Measurements from ENCODE around the gene MYO1B. TPM values are rescaled to one million over a fixed set of nuclear protein-coding genes. Genes with fewer than 3 reads are reported as not detected.

Gene MYO1B
- total and polyA plus RNA-seq, 7 experiments from 2014 or later, result 0.43 to 14.9 (median 0.54) TPM

- Mint-ChIP-seq H3K4me3 (no peak overlapping the region), H3K27me3 (peaks cover 0 to 8% (median 6%) of the 10 kb centered on the region in 5 donors), H3K9me3 (no peaks in the 10 kb centered on the region), H3K36me3 (peaks cover 0 to 5% (median 0%) of the 10 kb centered on the region in 5 donors), H3K4me1 (no peaks in the 10 kb centered on the region), H3K27ac (no peak overlapping the region)
- H3K27ac ChIP-seq (ENCODE audit: low read depth, low read length), result no peak overlapping the region
- ATAC-seq (no peak), DNase-seq (no peak)
- ChIA-PET POLR2A (no interaction called here), CTCF (no interaction called here)
- no peaks in the 10 kb centered on the region for H3K9me3 ChIP-seq (ENCODE audit: control insufficient read depth in 2 of 3, low read length in 3 of 3)
- H3K27me3 ChIP-seq (ENCODE audit: control insufficient read depth in 2 of 2, insufficient read depth in 2 of 2, low read length in 2 of 2), result no peaks in the 10 kb centered on the region
- no peaks in the 10 kb centered on the region for H3K4me1 ChIP-seq (ENCODE audit: control insufficient read depth in 2 of 2, insufficient read depth in 2 of 2, low read length in 2 of 2)
- H3K4me3 ChIP-seq (ENCODE audit: low read length), result no peak overlapping the region
- H3K36me3 ChIP-seq (ENCODE audit: control insufficient read depth in 2 of 3, insufficient read depth in 3 of 3, low read length in 3 of 3), result no peaks in the 10 kb centered on the region
- intact Hi-C loops (cut with micrococcal nuclease), result no loop called here
Measured at GRCh38 chr2:191343796-191344338, 98.7 kb downstream of the MYO1B start.

GRCh38 chr2:191345788-191346187 lies 100.6 kb downstream of the MYO1B start:
- peaks cover 0 to 10% (median 7%) of the 10 kb centered on the region in 5 donors for H3K27me3 Mint-ChIP-seq
- Histone ChIP-seq H3K27me3 (ENCODE audit: control insufficient read depth in 2 of 2, insufficient read depth in 2 of 2, low read length in 2 of 2) (no peaks in the 10 kb centered on the region), H3K4me3 (ENCODE audit: low read length) (no peak overlapping the region), H3K27ac (ENCODE audit: low read depth, low read length) (no peak overlapping the region), H3K4me1 (ENCODE audit: control insufficient read depth in 2 of 2, insufficient read depth in 2 of 2, low read length in 2 of 2) (no peaks in the 10 kb centered on the region), H3K9me3 (ENCODE audit: control insufficient read depth in 2 of 3, low read length in 3 of 3) (no peaks in the 10 kb centered on the region), H3K36me3 (ENCODE audit: control insufficient read depth in 2 of 3, insufficient read depth in 3 of 3, low read length in 3 of 3) (no peaks in the 10 kb centered on the region)
- H3K9me3 Mint-ChIP-seq, result no peaks in the 10 kb centered on the region
- ATAC-seq, result no peak
- no peak for DNase-seq
- intact Hi-C loops (cut with micrococcal nuclease), result no loop called here
- H3K27ac Mint-ChIP-seq, result no peak overlapping the region
- POLR2A ChIA-PET, result interaction anchor here (0.6 kb wide), 1 partner anchor 319 kb away, joined by 3 read pairs; no protein-coding TSS in a partner anchor
- peaks cover 0 to 6% (median 0%) of the 10 kb centered on the region in 5 donors for H3K36me3 Mint-ChIP-seq
- H3K4me1 Mint-ChIP-seq, result no peaks in the 10 kb centered on the region
- H3K4me3 Mint-ChIP-seq, result no peak overlapping the region
- CTCF ChIA-PET, result interaction anchor here (0.7 kb wide), 1 partner anchor 9 kb away, joined by 4 read pairs; no protein-coding TSS in a partner anchor

GRCh38 chr2:191347154-191347553 lies 102.0 kb downstream of the MYO1B start:
- Mint-ChIP-seq H3K36me3 (peaks cover 0 to 5% (median 0%) of the 10 kb centered on the region in 5 donors), H3K9me3 (no peaks in the 10 kb centered on the region), H3K27me3 (peaks cover 0 to 10% (median 7%) of the 10 kb centered on the region in 5 donors), H3K27ac (no peak overlapping the region), H3K4me3 (no peak overlapping the region), H3K4me1 (no peaks in the 10 kb centered on the region)
- Histone ChIP-seq H3K36me3 (ENCODE audit: control insufficient read depth in 2 of 3, insufficient read depth in 3 of 3, low read length in 3 of 3) (no peaks in the 10 kb centered on the region), H3K4me3 (ENCODE audit: low read length) (no peak overlapping the region), H3K27ac (ENCODE audit: low read depth, low read length) (no peak overlapping the region), H3K27me3 (ENCODE audit: control insufficient read depth in 2 of 2, insufficient read depth in 2 of 2, low read length in 2 of 2) (no peaks in the 10 kb centered on the region), H3K4me1 (ENCODE audit: control insufficient read depth in 2 of 2, insufficient read depth in 2 of 2, low read length in 2 of 2) (no peaks in the 10 kb centered on the region), H3K9me3 (ENCODE audit: control insufficient read depth in 2 of 3, low read length in 3 of 3) (no peaks in the 10 kb centered on the region)
- ATAC-seq (no peak), DNase-seq (no peak)
- CTCF ChIA-PET, result no interaction called here
- POLR2A ChIA-PET, result no interaction called here
- intact Hi-C loops (cut with micrococcal nuclease), result no loop called here

GRCh38 chr2:191347881-191348280 lies 102.7 kb downstream of the MYO1B start:
- H3K4me1 ChIP-seq (ENCODE audit: control insufficient read depth in 2 of 2, insufficient read depth in 2 of 2, low read length in 2 of 2), result no peaks in the 10 kb centered on the region

GRCh38 chr2:191349990-191350389 lies 104.8 kb downstream of the MYO1B start:
- Histone ChIP-seq H3K27ac (ENCODE audit: low read depth, low read length) (no peak overlapping the region), H3K9me3 (ENCODE audit: control insufficient read depth in 2 of 3, low read length in 3 of 3) (no peaks in the 10 kb centered on the region), H3K27me3 (ENCODE audit: control insufficient read depth in 2 of 2, insufficient read depth in 2 of 2, low read length in 2 of 2) (no peaks in the 10 kb centered on the region), H3K36me3 (ENCODE audit: control insufficient read depth in 2 of 3, insufficient read depth in 3 of 3, low read length in 3 of 3) (no peaks in the 10 kb centered on the region), H3K4me3 (ENCODE audit: low read length) (no peak overlapping the region), H3K4me1 (ENCODE audit: control insufficient read depth in 2 of 2, insufficient read depth in 2 of 2, low read length in 2 of 2) (no peaks in the 10 kb centered on the region)
- no peak for ATAC-seq
- ChIA-PET POLR2A (no interaction called here), CTCF (no interaction called here)
- intact Hi-C loops (cut with micrococcal nuclease), result loop anchor here in 1 of 2 donors (10.0 kb wide), 1 partner anchor 295 kb away; no protein-coding TSS in a partner anchor
- Mint-ChIP-seq H3K27ac (no peak overlapping the region), H3K4me3 (no peak overlapping the region), H3K9me3 (peaks cover 0 to 2% (median 0%) of the 10 kb centered on the region in 11 donors), H3K27me3 (peaks cover 0 to 22% (median 13%) of the 10 kb centered on the region in 5 donors), H3K36me3 (peaks cover 0 to 5% (median 0%) of the 10 kb centered on the region in 5 donors), H3K4me1 (no peaks in the 10 kb centered on the region)
- DNase-seq, result no peak

More at GRCh38 chr2:191347881-191348280, 102.7 kb downstream of the MYO1B start:
- DNase-seq, result no peak
- peaks cover 0 to 14% (median 10%) of the 10 kb centered on the region in 5 donors for H3K27me3 Mint-ChIP-seq
- intact Hi-C loops (cut with micrococcal nuclease), result no loop called here
- H3K9me3 Mint-ChIP-seq, result no peaks in the 10 kb centered on the region
- no peaks in the 10 kb centered on the region for H3K9me3 ChIP-seq (ENCODE audit: control insufficient read depth in 2 of 3, low read length in 3 of 3)
- H3K4me1 Mint-ChIP-seq, result no peaks in the 10 kb centered on the region
- H3K36me3 ChIP-seq (ENCODE audit: control insufficient read depth in 2 of 3, insufficient read depth in 3 of 3, low read length in 3 of 3), result no peaks in the 10 kb centered on the region
- H3K36me3 Mint-ChIP-seq, result peaks cover 0 to 4% (median 0%) of the 10 kb centered on the region in 5 donors
- no peak overlapping the region for H3K27ac ChIP-seq (ENCODE audit: low read depth, low read length)
- H3K27ac Mint-ChIP-seq, result no peak overlapping the region
- H3K4me3 Mint-ChIP-seq, result no peak overlapping the region
- POLR2A ChIA-PET, result no interaction called here
- H3K27me3 ChIP-seq (ENCODE audit: control insufficient read depth in 2 of 2, insufficient read depth in 2 of 2, low read length in 2 of 2), result no peaks in the 10 kb centered on the region
- no peak overlapping the region for H3K4me3 ChIP-seq (ENCODE audit: low read length)
- ATAC-seq, result no peak
- CTCF ChIA-PET, result no interaction called here

- Mint-ChIP-seq H3K36me3 (peaks cover 0 to 7% (median 0%) of the 10 kb centered on the region in 5 donors), H3K4me1 (no peaks in the 10 kb centered on the region), H3K4me3 (no peak overlapping the region), H3K9me3 (peaks cover 0 to 5% (median 0%) of the 10 kb centered on the region in 11 donors), H3K27me3 (peaks cover 0 to 27% (median 13%) of the 10 kb centered on the region in 5 donors), H3K27ac (no peak overlapping the region)
- H3K27me3 ChIP-seq (ENCODE audit: control insufficient read depth in 2 of 2, insufficient read depth in 2 of 2, low read length in 2 of 2), result no peaks in the 10 kb centered on the region
- no peaks in the 10 kb centered on the region for H3K36me3 ChIP-seq (ENCODE audit: control insufficient read depth in 2 of 3, insufficient read depth in 3 of 3, low read length in 3 of 3)
- ChIA-PET CTCF (no interaction called here), POLR2A (no interaction called here)
- DNase-seq, result no peak
- H3K9me3 ChIP-seq (ENCODE audit: control insufficient read depth in 2 of 3, low read length in 3 of 3), result no peaks in the 10 kb centered on the region
- intact Hi-C loops (cut with micrococcal nuclease), result loop anchor here in 1 of 2 donors (10.0 kb wide), 1 partner anchor 296 kb away; no protein-coding TSS in a partner anchor
- H3K4me3 ChIP-seq (ENCODE audit: low read length), result no peak overlapping the region
- no peak for ATAC-seq
- no peak overlapping the region for H3K27ac ChIP-seq (ENCODE audit: low read depth, low read length)
- H3K4me1 ChIP-seq (ENCODE audit: control insufficient read depth in 2 of 2, insufficient read depth in 2 of 2, low read length in 2 of 2), result no peaks in the 10 kb centered on the region
Measured at GRCh38 chr2:191350826-191351225, 105.6 kb downstream of the MYO1B start.

- no peak overlapping the region for H3K4me3 Mint-ChIP-seq
- peaks cover 0 to 31% (median 13%) of the 10 kb centered on the region in 5 donors for H3K27me3 Mint-ChIP-seq
- DNase-seq, result no peak
- H3K27ac Mint-ChIP-seq, result no peak overlapping the region
- intact Hi-C loops (cut with micrococcal nuclease), result loop anchor here in 1 of 2 donors (10.0 kb wide), 1 partner anchor 296 kb away; no protein-coding TSS in a partner anchor
- no peaks in the 10 kb centered on the region for H3K4me1 Mint-ChIP-seq
- H3K36me3 Mint-ChIP-seq, result peaks cover 0 to 7% (median 0%) of the 10 kb centered on the region in 5 donors
- peaks cover 0 to 5% (median 0%) of the 10 kb centered on the region in 11 donors for H3K9me3 Mint-ChIP-seq
- Histone ChIP-seq H3K9me3 (ENCODE audit: control insufficient read depth in 2 of 3, low read length in 3 of 3) (no peaks in the 10 kb centered on the region), H3K4me1 (ENCODE audit: control insufficient read depth in 2 of 2, insufficient read depth in 2 of 2, low read length in 2 of 2) (no peaks in the 10 kb centered on the region), H3K27ac (ENCODE audit: low read depth, low read length) (no peak overlapping the region), H3K27me3 (ENCODE audit: control insufficient read depth in 2 of 2, insufficient read depth in 2 of 2, low read length in 2 of 2) (no peaks in the 10 kb centered on the region), H3K4me3 (ENCODE audit: low read length) (no peak overlapping the region), H3K36me3 (ENCODE audit: control insufficient read depth in 2 of 3, insufficient read depth in 3 of 3, low read length in 3 of 3) (no peaks in the 10 kb centered on the region)
- no peak for ATAC-seq
- CTCF ChIA-PET, result no interaction called here
- POLR2A ChIA-PET, result no interaction called here
Measured at GRCh38 chr2:191351298-191351697, 106.1 kb downstream of the MYO1B start.
